Uterine smooth muscle cell (primary cell): Measurements from ENCODE around the gene TSKS. TPM values are rescaled to one million over a fixed set of nuclear protein-coding genes. Genes with fewer than 3 reads are reported as not detected.

Source experiments
- total RNA-seq: library from RNA; depleted of rRNA; stranded (reverse); fragments of >200 nt; gene quantifications from 2 replicates; pipeline ENCODE4 v1.2.3, GENCODE V29; 2014

Gene TSKS, protein sequence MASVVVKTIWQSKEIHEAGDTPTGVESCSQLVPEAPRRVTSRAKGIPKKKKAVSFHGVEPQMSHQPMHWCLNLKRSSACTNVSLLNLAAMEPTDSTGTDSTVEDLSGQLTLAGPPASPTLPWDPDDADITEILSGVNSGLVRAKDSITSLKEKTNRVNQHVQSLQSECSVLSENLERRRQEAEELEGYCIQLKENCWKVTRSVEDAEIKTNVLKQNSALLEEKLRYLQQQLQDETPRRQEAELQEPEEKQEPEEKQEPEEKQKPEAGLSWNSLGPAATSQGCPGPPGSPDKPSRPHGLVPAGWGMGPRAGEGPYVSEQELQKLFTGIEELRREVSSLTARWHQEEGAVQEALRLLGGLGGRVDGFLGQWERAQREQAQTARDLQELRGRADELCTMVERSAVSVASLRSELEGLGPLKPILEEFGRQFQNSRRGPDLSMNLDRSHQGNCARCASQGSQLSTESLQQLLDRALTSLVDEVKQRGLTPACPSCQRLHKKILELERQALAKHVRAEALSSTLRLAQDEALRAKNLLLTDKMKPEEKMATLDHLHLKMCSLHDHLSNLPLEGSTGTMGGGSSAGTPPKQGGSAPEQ
- 0.12 TPM in 1 of 2 replicates, not detected in the other for total RNA-seq

DNA sequence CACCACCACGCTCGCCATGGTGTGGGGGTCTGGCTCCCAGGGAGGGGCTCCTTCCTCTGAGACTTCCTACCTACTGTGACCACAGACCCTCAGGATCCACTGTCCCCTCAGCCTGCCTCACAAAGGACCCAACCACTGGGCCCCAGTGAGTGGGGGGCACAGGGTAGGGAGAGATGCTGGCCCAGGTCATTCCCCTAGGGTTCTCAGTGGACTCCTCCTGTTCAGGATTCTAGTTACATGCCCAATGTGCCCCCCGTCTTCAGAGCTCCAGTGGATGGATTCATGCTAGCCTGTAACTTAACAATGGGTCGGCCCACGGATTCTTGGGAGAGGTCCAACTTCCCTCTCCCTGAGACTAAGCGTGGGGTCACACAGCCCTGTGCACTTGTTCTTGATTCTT, at the start of gene TSKS:
Gene TSKS (minus strand): TSS at position 77 of the 400 bp plus-strand sequence. CDS start 59 bp downstream, at position 18.

DNA sequence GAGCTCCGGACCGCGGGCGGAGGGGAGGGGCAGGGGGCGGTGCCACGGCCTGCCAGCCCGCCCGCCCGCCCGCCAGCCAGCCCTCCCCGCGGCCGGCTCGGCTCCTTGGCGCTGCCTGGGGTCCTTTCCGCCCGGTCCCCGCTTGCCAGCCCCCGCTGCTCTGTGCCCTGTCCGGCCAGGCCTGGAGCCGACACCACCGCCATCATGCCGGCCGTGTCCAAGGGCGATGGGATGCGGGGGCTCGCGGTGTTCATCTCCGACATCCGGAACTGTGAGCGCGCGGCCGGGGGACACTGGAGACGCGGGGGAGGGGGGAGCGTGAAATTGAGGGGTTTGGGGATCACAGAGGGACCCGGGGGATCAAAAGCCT, 3.8 kb upstream of the TSKS start, which contains the start of gene AP2A1:
Gene AP2A1 (plus strand): TSS at position 72 of the 370 bp plus-strand sequence. CDS start 133 bp downstream, at position 205.

DNA sequence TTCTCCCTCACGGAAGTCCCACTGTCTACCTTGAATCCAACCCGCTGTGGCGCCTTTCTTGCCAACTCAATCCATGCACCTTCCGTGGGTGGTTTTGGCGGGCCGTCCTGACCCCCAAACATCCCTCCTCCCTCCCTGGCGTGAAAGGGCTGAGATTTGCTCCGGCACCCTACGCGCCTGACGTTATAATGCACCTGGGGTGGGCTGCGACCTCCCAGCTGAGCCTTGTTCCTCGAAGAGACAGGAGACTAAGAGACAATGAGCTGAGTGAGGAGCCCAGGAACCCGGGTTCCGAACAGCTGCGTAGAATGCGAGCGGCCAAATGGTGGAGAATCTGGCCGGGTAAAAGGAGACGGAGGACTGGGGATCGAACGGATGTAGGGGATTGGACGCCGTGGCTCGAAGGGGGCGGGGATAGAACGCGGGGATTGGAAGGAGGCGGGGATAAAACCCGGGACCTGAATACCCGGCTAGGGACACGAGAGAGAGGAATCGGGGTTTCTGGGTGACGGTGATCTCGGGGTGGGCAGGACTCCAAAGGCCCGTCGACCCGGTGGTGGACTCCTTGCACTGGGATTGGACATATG, 72.4 kb downstream of the TSKS start, which contains the start of gene CPT1C:
Gene CPT1C (plus strand): TSS at position 461 of the 587 bp plus-strand sequence. CDS start 1,137 bp downstream, outside the sequence.

Other genes starting within 250 kb of the TSKS start
- gene RCN3, start 235.3 kb downstream of the TSKS start, total RNA-seq, result 136 and 287 TPM in 2 replicates
- gene NOSIP, start 182.8 kb downstream of the TSKS start, total RNA-seq, result 58.2 and 78.7 TPM in 2 replicates
- 0.33 and 0.75 TPM in 2 replicates for gene PRRG2, start 182.0 kb downstream of the TSKS start, total RNA-seq
- 2.4 and 3.1 TPM in 2 replicates for gene PRR12, start 172.1 kb downstream of the TSKS start, total RNA-seq
- 41.3 and 58.6 TPM in 2 replicates for gene RRAS, start 123.2 kb downstream of the TSKS start, total RNA-seq
- 17.3 and 18.1 TPM in 2 replicates for gene SCAF1, start 121.1 kb downstream of the TSKS start, total RNA-seq
- 43.1 and 45.6 TPM in 2 replicates for gene IRF3, start 97.4 kb downstream of the TSKS start, total RNA-seq
- gene BCL2L12, start 97.4 kb downstream of the TSKS start, total RNA-seq, result 3.2 and 7.5 TPM in 2 replicates
- gene PRMT1, start 86.0 kb downstream of the TSKS start, total RNA-seq, result 325 and 532 TPM in 2 replicates
- 0.66 and 0.87 TPM in 2 replicates for gene ADM5, start 73.7 kb downstream of the TSKS start, total RNA-seq
- gene CPT1C, start 72.2 kb downstream of the TSKS start, total RNA-seq, result 15.6 and 25.6 TPM in 2 replicates
- 76.3 and 88.5 TPM in 2 replicates for gene AP2A1, start 3.7 kb upstream of the TSKS start, total RNA-seq
- 19.0 and 25.4 TPM in 2 replicates for gene FUZ, start 50.0 kb upstream of the TSKS start, total RNA-seq
- 17.6 and 20.6 TPM in 2 replicates for gene MED25, start 55.0 kb upstream of the TSKS start, total RNA-seq
- 44.5 and 60.0 TPM in 2 replicates for gene PTOV1, start 87.9 kb upstream of the TSKS start, total RNA-seq
- 67.9 and 72.8 TPM in 2 replicates for gene PNKP, start 104.3 kb upstream of the TSKS start, total RNA-seq
- gene AKT1S1, start 114.0 kb upstream of the TSKS start, total RNA-seq, result 7.5 and 10.4 TPM in 2 replicates
- gene TBC1D17, start 114.4 kb upstream of the TSKS start, total RNA-seq, result 11.6 and 14.7 TPM in 2 replicates
- gene IL4I1, start 133.6 kb upstream of the TSKS start, total RNA-seq, result 1.2 and 1.3 TPM in 2 replicates
- 5.1 and 7.9 TPM in 2 replicates for gene ATF5, start 165.9 kb upstream of the TSKS start, total RNA-seq
- 20.6 and 32.6 TPM in 2 replicates for gene NUP62, start 166.2 kb upstream of the TSKS start, total RNA-seq
- not detected in 2 replicates for gene SIGLEC11, start 197.9 kb upstream of the TSKS start, total RNA-seq